GM20431 (cell line): Measurements from ENCODE around the gene PFKM.

Experiments used
- in situ Hi-C: fragments of 300-500 bp; cut with MseI, MboI; formaldehyde crosslinking; loops from one replicate; pipeline ENCODE4 v1.15.0; 2020; ENCODE audit warnings: low sequenced_read_pairs; ENCODE audit not compliant: unreplicated experiment

PFKM gene

GRCh38 chr12:48151103-48151771 is 32.1 kb downstream of the PFKM start:
- in situ Hi-C loops, result loop anchor here (25.0 kb wide), 1 partner anchor 189 kb away; the partner anchor contains the start of gene TMEM106C

GRCh38 chr12:48155786-48156185 is 36.6 kb downstream of the PFKM start:
- in situ Hi-C loops, result loop anchor here (25.0 kb wide), 1 partner anchor 193 kb away; the partner anchor contains the start of gene TMEM106C

GRCh38 chr12:48156652-48157017 is 37.5 kb downstream of the PFKM start:
- in situ Hi-C loops, result loop anchor here (25.0 kb wide), 1 partner anchor 194 kb away; the partner anchor contains the start of gene TMEM106C

- in situ Hi-C loops, result loop anchor here (25.0 kb wide), 1 partner anchor 195 kb away; the partner anchor contains the start of gene TMEM106C
These were observed 38.1 kb downstream of the PFKM start, which contains the start of gene ASB8 for GRCh38 chr12:48157018-48157888. ASB8 (minus strand) TSS chr12:48157515; CDS start chr12:48153496, 4,019 bp downstream.

DNA sequence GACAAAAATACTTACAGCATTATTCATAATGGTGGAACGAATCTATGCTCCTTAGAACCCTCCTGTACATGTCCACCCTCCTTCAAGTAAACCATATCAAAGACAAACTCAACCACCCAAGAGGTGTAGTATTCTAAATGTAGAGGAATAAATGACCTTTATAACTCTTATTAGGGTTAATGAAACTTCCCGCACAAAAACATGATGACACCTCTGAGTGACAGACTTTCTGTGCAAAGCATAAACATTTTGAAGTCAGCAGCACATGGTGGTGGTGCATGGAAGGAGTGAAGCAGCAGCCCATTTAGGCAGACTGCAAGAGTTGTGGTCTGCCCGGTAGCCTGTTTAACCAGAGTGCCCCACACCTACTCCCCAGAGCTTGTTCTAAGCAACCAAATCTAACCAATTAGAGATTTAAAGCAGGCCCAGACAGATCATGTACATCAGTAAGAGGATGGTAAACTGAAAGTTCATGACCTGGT is 38.8 kb downstream of the PFKM start:
- in situ Hi-C loops, result loop anchor here (25.0 kb wide), 1 partner anchor 196 kb away; the partner anchor contains the start of gene TMEM106C

- in situ Hi-C loops, result loop anchor here (25.0 kb wide), 1 partner anchor 198 kb away; the partner anchor contains the start of gene TMEM106C
These were observed 40.9 kb downstream of the PFKM start for GRCh38 chr12:48160046-48160445.

DNA sequence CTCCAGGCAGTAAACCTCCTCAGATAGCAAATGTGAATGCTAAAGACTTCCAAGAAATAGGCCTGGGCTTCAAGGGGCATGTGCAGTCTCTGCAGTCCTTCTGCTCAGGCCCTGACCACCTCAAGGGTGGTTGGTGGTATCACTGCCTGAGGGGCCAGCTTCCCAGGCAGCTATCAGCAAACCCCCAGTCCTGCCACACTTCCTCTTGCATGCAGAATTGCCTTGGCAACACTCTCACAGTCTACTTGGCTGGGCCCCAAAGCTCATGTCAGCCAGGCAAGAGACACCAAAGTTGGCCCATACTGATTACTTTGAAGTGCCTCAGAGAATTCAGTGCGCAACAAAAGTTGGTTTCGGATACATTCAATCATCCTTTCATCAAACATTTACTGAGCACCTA is 41.6 kb downstream of the PFKM start:
- in situ Hi-C loops, result loop anchor here (25.0 kb wide), 1 partner anchor 199 kb away; the partner anchor contains the start of gene TMEM106C

GRCh38 chr12:48163150-48163747 is 44.1 kb downstream of the PFKM start:
- in situ Hi-C loops, result loop anchor here (25.0 kb wide), 1 partner anchor 201 kb away; the partner anchor contains the start of gene TMEM106C

- in situ Hi-C loops, result loop anchor here (25.0 kb wide), 1 partner anchor 202 kb away; the partner anchor contains the start of gene TMEM106C
These were observed 45.3 kb downstream of the PFKM start for GRCh38 chr12:48164451-48164850.

DNA sequence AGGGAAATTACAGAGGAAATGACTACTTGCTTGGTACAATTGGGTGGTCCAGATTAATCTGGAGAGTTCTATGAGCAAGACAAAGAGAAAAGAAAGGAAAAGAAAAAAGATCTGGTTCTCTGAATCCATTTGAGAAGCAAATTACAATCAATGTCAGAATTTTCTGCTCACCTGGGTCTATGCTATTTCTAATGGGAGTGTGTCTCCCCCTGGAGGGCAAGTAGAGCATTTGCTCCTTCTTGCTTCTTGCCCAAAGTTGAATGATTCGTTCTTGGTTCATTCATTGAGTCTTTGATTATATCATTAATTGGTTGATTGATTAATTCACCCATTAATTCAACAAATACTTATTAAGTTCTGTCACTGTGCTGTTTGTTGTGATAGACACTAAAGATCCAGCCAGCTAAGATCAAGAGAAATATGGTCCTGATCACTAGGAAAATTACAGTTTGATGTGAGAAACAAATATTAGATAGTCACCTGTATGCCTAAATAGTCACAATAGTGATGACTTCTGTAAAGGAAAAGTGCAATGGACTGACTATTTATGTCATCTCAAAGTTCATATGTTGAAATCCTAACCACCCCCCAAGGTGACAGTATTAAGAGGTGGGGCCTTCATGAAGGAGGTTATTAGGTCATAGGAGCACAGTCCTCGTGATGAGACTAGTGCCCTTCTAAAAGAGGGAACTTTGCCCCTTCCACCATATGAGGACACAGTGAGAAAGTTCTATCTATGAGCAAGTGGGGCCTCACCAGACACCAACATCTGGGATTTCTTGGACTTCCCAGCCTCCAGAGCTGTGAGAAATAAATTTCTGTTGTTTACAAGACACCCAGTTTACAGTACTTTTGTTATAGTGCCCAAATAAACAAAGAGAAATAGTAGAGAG is 46.2 kb downstream of the PFKM start:
- in situ Hi-C loops, result loop anchor here (25.0 kb wide), 1 partner anchor 203 kb away; the partner anchor contains the start of gene TMEM106C

DNA sequence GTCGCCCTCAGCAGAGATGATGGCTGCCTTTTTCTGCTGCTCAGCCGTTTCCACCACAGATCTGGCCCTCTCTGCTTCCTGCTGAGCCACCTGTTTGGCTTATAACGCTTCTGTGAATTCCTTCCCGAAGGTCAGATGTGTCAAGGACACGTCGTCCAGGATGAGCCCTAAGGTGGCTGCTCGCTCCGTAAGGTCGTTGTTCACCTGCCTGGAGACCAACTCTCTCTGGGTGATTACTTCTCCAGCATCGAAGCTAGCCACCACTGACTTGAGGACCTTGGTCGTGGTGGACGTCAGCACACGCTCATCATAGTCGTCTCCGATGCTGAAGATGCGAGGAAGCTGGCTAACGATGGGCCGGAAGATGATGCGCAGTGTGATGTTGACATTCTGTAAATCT is 49.8 kb downstream of the PFKM start:
- in situ Hi-C loops, result loop anchor here (25.0 kb wide), 1 partner anchor 207 kb away; the partner anchor contains the start of gene TMEM106C

- in situ Hi-C loops, result no loop called here
These were observed 56.7 kb downstream of the PFKM start for GRCh38 chr12:48175613-48176416.

DNA sequence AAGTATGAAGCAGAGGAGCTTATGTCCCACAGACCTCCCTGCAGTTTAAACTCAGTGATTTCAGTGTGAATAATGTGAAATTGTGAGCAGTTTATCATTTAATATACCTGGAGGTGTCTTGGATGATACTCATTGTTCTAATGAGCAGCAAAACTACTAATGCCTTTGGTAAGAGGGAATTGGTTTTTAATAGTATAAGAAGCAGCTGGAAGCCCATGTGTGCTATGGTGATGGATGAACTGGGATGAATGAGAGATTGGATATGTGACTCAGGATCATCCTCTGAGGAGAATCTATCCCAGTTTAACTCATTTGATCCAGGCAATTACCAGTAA is 57.2 kb downstream of the PFKM start:
- in situ Hi-C loops, result no loop called here

- in situ Hi-C loops, result no loop called here
These were observed 58.8 kb downstream of the PFKM start for GRCh38 chr12:48177982-48178381.

- in situ Hi-C loops, result no loop called here
These were observed 60.3 kb downstream of the PFKM start for GRCh38 chr12:48179466-48179865.

- in situ Hi-C loops, result no loop called here
These were observed 61.3 kb downstream of the PFKM start for GRCh38 chr12:48180424-48180823.

- in situ Hi-C loops, result no loop called here
These were observed 61.8 kb downstream of the PFKM start for GRCh38 chr12:48180857-48181495.

GRCh38 chr12:48182631-48183030 is 63.5 kb downstream of the PFKM start:
- in situ Hi-C loops, result no loop called here
